ENCODE measurements around the gene UBE2Q2.
A peak's percentile ranks its signal among the peaks of the same experiment; 100 is the strongest.
"Not testable (repeated sequence)": the region's sequence is repeated elsewhere in the genome, so short reads cannot be mapped to it uniquely, and the experiment has no call there.

The UBE2Q2 gene

DNA sequence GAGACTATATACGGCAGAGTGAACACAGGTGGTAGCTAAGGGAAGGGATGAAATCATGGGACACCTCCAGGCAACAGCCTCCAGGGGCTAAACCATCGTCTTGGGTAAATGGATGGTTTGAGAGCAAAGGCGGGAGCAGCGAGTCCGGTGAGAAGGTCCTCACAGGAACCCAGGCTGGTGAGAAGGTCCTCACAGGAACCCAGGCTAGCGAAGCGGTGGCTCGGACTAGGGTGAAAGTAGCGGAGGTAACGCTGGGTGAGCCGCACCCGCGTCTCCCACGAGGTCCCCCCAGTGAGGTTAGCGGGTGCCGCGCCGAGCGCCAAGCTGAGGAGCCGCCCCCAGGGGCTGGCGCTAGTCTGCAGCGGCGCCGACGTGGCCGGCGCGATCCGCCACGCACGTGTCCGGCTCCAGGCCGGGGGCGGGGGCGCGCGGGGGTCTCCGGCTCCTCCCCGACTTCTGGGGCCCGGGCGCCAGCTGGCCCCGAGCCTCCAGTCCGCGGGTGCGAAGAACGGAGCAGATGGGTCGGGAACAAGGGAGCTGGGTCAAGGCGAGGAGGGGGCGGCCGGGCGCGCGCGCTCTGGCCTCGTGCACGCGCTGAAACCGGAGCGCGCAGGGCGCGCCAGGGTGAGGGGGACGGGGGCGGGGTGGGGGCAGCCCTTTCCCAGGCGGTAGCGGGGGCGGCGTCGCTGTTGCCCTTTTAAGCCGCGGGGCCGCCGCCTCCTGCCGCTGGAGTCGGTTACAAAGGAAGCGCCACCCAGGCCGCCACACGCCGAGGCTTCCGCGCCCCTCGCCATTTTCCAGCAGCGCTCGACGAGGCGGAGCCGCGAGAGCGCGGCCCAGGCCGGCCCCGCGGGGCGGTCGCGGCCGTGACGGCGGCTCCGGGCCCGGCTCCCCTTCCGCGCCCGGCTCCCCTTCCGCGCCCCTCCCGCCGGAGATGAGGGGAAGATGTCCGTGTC lies at the start of gene UBE2Q2:
TSS of gene UBE2Q2 (plus strand) at position 726 of the 956 bp plus-strand sequence. CDS start at position 946, 220 bp downstream.
- CTCF ChIA-PET, result interaction anchor here (0.6 to 3.7 kb wide), 8 partner anchors 11 to 157 kb away, joined by 3 to 14 read pairs (median 4); partner anchors contain the start of gene FBXO22
- TF ChIP-seq, protein P1, sequence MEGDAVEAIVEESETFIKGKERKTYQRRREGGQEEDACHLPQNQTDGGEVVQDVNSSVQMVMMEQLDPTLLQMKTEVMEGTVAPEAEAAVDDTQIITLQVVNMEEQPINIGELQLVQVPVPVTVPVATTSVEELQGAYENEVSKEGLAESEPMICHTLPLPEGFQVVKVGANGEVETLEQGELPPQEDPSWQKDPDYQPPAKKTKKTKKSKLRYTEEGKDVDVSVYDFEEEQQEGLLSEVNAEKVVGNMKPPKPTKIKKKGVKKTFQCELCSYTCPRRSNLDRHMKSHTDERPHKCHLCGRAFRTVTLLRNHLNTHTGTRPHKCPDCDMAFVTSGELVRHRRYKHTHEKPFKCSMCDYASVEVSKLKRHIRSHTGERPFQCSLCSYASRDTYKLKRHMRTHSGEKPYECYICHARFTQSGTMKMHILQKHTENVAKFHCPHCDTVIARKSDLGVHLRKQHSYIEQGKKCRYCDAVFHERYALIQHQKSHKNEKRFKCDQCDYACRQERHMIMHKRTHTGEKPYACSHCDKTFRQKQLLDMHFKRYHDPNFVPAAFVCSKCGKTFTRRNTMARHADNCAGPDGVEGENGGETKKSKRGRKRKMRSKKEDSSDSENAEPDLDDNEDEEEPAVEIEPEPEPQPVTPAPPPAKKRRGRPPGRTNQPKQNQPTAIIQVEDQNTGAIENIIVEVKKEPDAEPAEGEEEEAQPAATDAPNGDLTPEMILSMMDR (IDR thresholded peaks at IDR 0.05; ENCODE audit: control extremely low read depth, extremely low read depth, low read depth, missing control alignments), result no peak
- DNase-seq (ENCODE audit: extremely low spot score), result peak; percentile 85
- POLR2A ChIA-PET, result no interaction called here

DNA sequence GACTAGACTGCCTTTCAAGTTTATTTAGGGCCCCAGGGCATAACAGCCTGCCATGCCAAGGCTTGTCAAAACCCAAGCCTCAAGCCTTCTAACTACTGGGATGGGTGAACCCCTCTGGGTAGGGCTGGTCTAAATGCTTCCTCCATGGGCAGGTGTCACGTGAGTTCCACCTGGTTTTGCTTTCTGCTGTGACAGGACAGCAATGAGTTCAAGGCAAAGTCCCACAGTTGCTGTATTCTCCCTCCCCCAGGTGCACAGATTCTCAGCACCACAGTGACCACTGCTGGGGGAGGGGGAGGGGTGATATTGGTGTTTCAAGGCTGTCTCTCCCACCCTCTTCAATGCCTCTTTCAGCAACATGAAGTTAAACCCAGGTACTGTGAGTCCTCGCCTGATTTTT lies 46.9 kb upstream of the UBE2Q2 start:
- POLR2A ChIA-PET, result no interaction called here
- TF ChIP-seq, protein P1 (IDR thresholded peaks at IDR 0.05; ENCODE audit: control extremely low read depth, extremely low read depth, low read depth, missing control alignments), result no peak
- CTCF ChIA-PET, result no interaction called here
- DNase-seq (ENCODE audit: extremely low spot score), result no peak

DNA sequence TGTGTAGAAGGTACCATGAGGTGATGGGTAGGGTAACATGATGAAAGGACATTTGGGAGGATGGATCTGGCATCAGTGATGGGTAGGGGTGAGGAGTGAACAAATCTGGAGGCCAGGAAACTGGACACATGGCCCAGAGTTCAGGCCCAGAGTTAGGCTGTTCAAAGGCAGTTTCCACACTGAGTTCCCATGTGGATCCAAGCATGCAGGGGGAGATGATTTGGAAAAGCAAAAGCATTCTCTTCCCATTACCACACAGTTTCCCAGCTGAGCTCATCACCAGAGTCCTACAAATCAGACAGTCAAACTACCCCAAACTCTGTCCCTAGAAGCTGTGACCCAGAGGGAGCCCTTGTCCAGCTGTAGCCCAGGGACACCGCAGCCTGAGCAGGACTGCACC lies 46.1 kb upstream of the UBE2Q2 start:
- DNase-seq (ENCODE audit: extremely low spot score); POLR2A ChIA-PET: not testable (repeated sequence)
- CTCF ChIA-PET, result interaction anchor here (0.8 to 1.1 kb wide), 2 partner anchors 20 to 111 kb away, joined by 4 read pairs; no protein-coding TSS in a partner anchor

DNA sequence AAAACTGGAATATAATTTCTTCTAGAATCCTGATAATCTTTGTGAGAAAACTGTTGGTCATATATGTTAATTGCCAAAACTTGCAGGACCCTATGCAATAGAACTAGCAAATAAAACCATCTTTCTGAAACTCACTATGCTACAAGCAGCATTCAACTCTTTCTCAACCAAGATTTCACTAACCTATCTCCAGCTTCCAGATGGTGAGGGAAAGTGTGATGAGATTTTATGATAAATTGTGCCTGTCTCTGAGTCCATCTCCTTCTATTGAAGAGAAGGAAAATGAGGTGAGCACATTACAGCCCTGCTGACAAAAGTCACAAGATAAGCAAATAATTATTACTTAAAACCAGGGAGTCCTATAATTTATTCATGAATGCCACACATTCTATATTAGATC lies 44.1 kb upstream of the UBE2Q2 start:
- DNase-seq (ENCODE audit: extremely low spot score), result no peak
- ChIA-PET CTCF (interaction anchor here (0.8 to 4.4 kb wide), 3 partner anchors 11 to 115 kb away, joined by 3 to 44 read pairs (median 4); no protein-coding TSS in a partner anchor), POLR2A (no interaction called here)
- TF ChIP-seq, protein P1 (IDR thresholded peaks at IDR 0.05; ENCODE audit: control extremely low read depth, extremely low read depth, low read depth, missing control alignments), result no peak

DNA sequence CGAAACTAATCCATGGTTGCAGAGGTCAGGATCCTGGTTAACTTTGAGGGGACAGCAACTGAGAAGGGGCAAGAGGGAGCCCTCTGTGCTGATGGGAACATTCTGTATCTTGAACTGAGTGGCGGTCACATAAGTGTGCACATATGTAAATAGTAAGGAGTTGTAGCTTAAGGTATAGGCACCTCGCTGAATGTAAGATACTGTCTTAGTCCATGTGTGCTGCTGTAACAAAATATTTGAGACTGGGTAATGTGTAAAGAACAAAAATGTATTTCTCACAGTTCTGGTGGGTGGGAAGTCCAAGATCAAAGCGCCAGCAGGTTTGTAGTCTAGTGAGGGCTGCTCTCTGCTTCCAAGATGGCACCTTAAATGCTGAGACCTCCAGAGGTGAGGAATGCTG lies 42.8 kb upstream of the UBE2Q2 start:
- CTCF ChIA-PET, result interaction anchor here (1.1 to 4.4 kb wide), 8 partner anchors 21 to 116 kb away, joined by 3 to 44 read pairs (median 8); a partner anchor contains a TSS
- DNase-seq (ENCODE audit: extremely low spot score); POLR2A ChIA-PET: not testable (repeated sequence)

DNA sequence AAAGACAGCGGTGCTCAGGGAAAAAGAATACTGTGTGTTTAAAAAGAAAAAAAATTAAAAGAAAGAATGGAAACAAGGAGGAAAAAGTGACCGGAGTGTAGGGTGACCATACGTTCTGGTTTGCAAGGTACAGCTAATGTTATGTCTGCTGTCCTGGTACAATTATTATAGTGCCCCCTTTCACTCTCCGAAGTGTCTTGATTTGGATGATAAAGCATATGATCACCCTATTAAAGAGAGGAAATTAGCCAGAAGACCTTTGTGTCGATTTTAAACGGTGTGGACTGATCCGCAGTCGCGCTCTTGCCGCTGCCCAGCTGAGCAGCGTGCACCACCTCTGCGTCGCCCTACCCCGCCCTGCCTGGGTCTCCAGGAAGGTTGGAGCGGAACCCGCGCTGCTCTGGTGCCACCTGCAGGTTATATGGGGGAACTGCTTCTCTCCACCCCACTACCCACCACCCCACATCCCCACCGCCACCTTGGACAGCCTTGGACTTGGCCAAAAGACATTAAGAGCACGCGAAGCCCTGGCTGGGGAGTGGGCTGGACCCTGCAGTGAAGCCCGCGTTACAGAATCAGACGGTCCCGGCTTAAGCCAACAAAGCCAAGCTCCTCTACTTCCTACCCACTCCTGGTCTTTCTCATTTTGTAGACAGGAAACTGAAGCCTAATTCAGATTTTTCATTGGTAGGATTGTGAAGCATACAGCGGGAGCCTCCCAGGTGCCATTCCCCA lies 41.2 kb upstream of the UBE2Q2 start:
- TF ChIP-seq, protein P1 (IDR thresholded peaks at IDR 0.05; ENCODE audit: control extremely low read depth, extremely low read depth, low read depth, missing control alignments), result peak; percentile 63
- peak; percentile 89 for DNase-seq (ENCODE audit: extremely low spot score)
- POLR2A ChIA-PET, result no interaction called here
- CTCF ChIA-PET, result interaction anchor here (0.6 to 4.4 kb wide), 37 partner anchors 9 to 434 kb away, joined by 3 to 44 read pairs (median 5); a partner anchor contains a TSS

DNA sequence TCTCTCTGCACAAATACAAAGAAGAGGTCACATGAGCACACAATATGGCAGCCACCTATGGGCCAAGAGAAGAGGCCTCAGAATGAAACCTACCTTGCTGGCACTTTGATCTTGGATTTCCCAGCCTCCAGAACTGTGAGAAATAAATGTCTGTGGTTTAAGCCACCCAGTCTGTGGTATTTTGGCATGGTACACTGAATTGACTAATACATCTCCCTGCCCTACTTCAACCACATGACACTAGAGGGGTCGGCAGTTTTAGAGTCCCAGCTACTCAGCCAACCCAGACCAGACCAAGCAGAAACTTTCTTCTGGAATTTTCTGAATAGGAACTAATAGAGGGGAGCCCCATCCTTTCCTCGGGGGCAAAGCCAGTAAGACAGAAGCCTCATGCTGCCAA lies 35.8 kb upstream of the UBE2Q2 start:
- POLR2A ChIA-PET; DNase-seq (ENCODE audit: extremely low spot score); CTCF ChIA-PET: not testable (repeated sequence)

DNA sequence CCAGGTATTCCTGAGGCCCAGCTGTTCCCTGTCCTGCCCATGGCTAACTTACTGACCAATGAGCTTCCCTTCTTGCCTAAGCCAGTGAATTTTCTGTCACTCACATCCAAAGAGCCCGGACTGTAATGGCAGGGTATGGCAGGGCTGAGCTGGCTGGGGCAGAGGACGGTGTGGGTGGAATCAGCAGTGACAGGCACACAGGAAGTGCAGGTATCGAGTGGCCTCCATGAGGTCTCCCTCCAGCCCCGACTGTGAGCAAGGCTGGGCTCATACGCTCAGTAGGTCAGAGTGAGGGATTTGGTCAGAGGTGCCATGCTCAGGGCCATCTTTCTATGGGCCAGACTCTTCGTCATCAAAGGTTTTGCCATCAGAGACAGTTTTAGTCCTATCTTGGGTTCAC lies 35.2 kb upstream of the UBE2Q2 start:
- DNase-seq (ENCODE audit: extremely low spot score); POLR2A ChIA-PET: not testable (repeated sequence)
- CTCF ChIA-PET, result interaction anchor here (1.2 kb wide), 1 partner anchor 13 kb away, joined by 3 read pairs; no protein-coding TSS in a partner anchor
